Peyer's patch (tissue), 4 donors: ENCODE results near the gene PDGFB.

ENCODE experiments used
- CTCF ChIP-seq, 6 experiments: fragments of 450-650 bp in 4 of 6; fragments of 200-600 bp in 2 of 6; sonication (generic) in 1 of 6; IDR thresholded peaks; one replicate each; pipeline ENCODE4 v1.5.1; 2017 to 2019; ENCODE audit warnings: antibody characterized with exemption in 6 of 6, mild to moderate bottlenecking in 3 of 6, moderate library complexity in 1 of 6
- POLR2A ChIP-seq, 2 donors: fragments of 450-650 bp; IDR thresholded peaks; one replicate each; pipeline ENCODE4 v1.5.1; 2017; ENCODE audit warnings: antibody characterized with exemption in 2 of 2, mild to moderate bottlenecking in 2 of 2, moderate library complexity in 2 of 2

GRCh38 chr22:39220450-39220849 lies 24.3 kb downstream of the PDGFB start:
- no peak for TF ChIP-seq CTCF (IDR thresholded peaks at IDR 0.05)
- TF ChIP-seq POLR2A (IDR thresholded peaks at IDR 0.05), result no peak
